Osteocyte (in vitro differentiated cells): ENCODE measurements around the gene SSBP2. TPM values are rescaled to one million over a fixed set of nuclear protein-coding genes. Genes with fewer than 3 reads are reported as not detected.

Experiments used
- DNase-seq: peaks from one replicate; pipeline ENCODE4 v3.0.0; 2021; ENCODE audit warnings: mixed read lengths; ENCODE audit not compliant: unreplicated experiment; ENCODE audit errors: extremely low spot score
- H3K27ac Mint-ChIP-seq: one replicate; pipeline ENCODE4 v1.8.0; 2021; ENCODE audit warnings: mild to moderate bottlenecking, mixed read lengths; ENCODE audit not compliant: unreplicated experiment
- H3K27me3 Mint-ChIP-seq: one replicate; pipeline ENCODE4 v1.8.0; 2021; ENCODE audit warnings: mixed read lengths; ENCODE audit not compliant: unreplicated experiment
- H3K36me3 Mint-ChIP-seq: one replicate; pipeline ENCODE4 v1.8.0; 2021; ENCODE audit warnings: mixed read lengths; ENCODE audit not compliant: unreplicated experiment
- H3K4me1 Mint-ChIP-seq: one replicate; pipeline ENCODE4 v1.8.0; 2021; ENCODE audit warnings: mixed read lengths; ENCODE audit not compliant: unreplicated experiment
- H3K4me3 Mint-ChIP-seq: one replicate; pipeline ENCODE4 v1.8.0; 2021; ENCODE audit warnings: mild to moderate bottlenecking, moderate library complexity, mixed read lengths; ENCODE audit not compliant: unreplicated experiment
- H3K9me3 Mint-ChIP-seq: one replicate; pipeline ENCODE4 v1.8.0; 2021; ENCODE audit warnings: mixed read lengths; ENCODE audit not compliant: unreplicated experiment
- total RNA-seq: library from RNA; stranded (reverse); gene quantifications from 2 replicates; pipeline ENCODE4 v1.2.1, GENCODE V29; 2021
- TF ChIP-seq, protein P1 (sequence below): fragments of 200-600 bp; sonication (generic); IDR thresholded peaks from 2 replicates; pipeline ENCODE4 v1.5.0; 2021; ENCODE audit warnings: antibody characterized with exemption, mild to moderate bottlenecking, moderate library complexity

Gene SSBP2
- total RNA-seq, 1 donor from 2014 or later = 62.1 TPM

DNA sequence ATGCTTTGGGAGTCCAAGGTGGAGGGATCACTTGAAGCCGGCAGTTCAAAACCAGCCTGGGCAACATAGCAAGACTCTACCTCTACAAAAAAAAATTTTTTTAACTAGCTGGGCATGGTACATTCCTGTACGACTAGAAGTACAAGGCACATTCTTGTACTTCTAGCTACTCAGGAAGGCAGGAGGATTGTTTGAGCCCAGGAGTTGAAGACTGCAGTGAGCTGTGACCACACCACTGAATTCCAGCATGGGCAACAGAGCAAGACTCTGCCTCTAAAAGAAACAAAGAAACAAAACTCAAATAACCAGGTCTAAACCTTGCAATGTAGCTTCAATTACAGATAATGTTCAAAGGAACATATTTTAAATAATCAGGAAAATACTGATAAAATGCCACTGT lies 56.2 kb downstream of the SSBP2 start:
- Mint-ChIP-seq H3K4me3 (no peak overlapping the region), H3K9me3 (peaks cover 39% of the 10 kb centered on the region), H3K27ac (no peak overlapping the region), H3K4me1 (no peaks in the 10 kb centered on the region), H3K36me3 (peaks cover 34% of the 10 kb centered on the region), H3K27me3 (no peaks in the 10 kb centered on the region)
- no peak for DNase-seq
- TF ChIP-seq, protein P1, sequence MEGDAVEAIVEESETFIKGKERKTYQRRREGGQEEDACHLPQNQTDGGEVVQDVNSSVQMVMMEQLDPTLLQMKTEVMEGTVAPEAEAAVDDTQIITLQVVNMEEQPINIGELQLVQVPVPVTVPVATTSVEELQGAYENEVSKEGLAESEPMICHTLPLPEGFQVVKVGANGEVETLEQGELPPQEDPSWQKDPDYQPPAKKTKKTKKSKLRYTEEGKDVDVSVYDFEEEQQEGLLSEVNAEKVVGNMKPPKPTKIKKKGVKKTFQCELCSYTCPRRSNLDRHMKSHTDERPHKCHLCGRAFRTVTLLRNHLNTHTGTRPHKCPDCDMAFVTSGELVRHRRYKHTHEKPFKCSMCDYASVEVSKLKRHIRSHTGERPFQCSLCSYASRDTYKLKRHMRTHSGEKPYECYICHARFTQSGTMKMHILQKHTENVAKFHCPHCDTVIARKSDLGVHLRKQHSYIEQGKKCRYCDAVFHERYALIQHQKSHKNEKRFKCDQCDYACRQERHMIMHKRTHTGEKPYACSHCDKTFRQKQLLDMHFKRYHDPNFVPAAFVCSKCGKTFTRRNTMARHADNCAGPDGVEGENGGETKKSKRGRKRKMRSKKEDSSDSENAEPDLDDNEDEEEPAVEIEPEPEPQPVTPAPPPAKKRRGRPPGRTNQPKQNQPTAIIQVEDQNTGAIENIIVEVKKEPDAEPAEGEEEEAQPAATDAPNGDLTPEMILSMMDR = no peak

DNA sequence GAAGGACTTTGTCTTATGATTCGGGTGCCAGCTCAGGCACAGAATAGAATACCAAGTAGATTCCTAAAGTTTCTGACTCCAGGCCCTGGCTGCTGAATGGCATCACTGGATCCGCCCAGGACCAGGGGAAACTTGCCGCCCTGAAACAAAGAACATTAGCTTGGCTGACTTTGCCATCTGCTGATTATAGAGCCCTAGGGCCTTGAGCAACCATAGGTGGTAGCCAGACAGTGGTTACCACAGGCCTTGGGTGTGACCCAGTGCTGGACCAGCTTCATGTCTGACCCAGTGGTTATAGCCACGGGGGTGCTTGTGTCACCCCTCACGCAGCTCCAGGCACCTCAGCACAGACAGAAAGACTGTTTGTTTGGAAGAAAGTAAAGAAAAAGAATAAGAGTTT lies 62.7 kb downstream of the SSBP2 start:
- Mint-ChIP-seq H3K4me3 (no peak overlapping the region), H3K9me3 (peaks cover 40% of the 10 kb centered on the region), H3K27ac (no peak overlapping the region), H3K4me1 (no peaks in the 10 kb centered on the region), H3K27me3 (no peaks in the 10 kb centered on the region), H3K36me3 (peaks cover 36% of the 10 kb centered on the region)
- TF ChIP-seq, protein P1 = no peak
- DNase-seq = no peak

DNA sequence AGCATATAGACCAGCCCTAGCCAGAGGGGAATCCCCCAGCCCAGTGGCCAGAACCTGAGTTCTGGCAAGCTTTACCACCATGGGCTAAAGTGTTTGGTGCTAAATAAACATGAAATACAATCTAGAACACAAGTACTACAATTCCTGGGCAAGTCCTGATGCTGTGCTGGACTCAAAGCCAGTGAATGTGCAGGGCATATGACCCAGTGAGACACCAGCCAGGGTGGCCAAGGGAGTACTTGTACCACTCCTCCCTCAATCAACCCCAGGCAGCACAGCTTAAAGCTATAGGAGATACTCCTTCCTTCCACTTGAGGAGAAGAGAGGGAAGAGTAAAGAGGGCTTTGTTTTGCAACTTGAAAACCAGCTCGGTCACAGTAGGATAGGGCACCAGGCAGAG lies 63.6 kb downstream of the SSBP2 start:
- H3K27ac Mint-ChIP-seq = no peak overlapping the region
- H3K36me3 Mint-ChIP-seq = peaks cover 37% of the 10 kb centered on the region
- H3K27me3 Mint-ChIP-seq = no peaks in the 10 kb centered on the region
- H3K4me3 Mint-ChIP-seq = no peak overlapping the region
- TF ChIP-seq, protein P1 = no peak
- DNase-seq = no peak
- H3K9me3 Mint-ChIP-seq = peaks cover 43% of the 10 kb centered on the region
- H3K4me1 Mint-ChIP-seq = no peaks in the 10 kb centered on the region

DNA sequence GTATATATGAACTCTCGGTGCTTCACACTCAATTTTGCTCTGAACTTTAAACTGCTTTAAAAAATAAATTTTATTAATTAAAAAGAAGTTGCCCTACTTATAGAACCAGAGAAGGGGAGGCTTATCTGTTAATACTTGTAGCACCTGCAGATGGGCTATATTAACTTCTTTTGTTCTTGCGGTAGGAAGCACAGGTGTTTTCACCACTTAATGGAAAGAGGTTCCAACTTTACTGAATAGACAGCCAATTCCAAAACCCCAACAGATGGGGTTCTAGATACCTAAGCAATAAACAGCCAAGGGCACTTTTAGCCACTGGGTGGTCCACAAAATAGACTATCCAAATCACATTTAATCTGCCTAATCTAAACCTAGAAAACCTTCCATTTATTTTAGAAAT lies 65.4 kb downstream of the SSBP2 start:
- Mint-ChIP-seq H3K4me1 (no peaks in the 10 kb centered on the region), H3K4me3 (no peak overlapping the region), H3K27me3 (no peaks in the 10 kb centered on the region), H3K9me3 (peaks cover 42% of the 10 kb centered on the region), H3K36me3 (peaks cover 40% of the 10 kb centered on the region), H3K27ac (no peak overlapping the region)
- TF ChIP-seq, protein P1 = no peak
- no peak for DNase-seq

DNA sequence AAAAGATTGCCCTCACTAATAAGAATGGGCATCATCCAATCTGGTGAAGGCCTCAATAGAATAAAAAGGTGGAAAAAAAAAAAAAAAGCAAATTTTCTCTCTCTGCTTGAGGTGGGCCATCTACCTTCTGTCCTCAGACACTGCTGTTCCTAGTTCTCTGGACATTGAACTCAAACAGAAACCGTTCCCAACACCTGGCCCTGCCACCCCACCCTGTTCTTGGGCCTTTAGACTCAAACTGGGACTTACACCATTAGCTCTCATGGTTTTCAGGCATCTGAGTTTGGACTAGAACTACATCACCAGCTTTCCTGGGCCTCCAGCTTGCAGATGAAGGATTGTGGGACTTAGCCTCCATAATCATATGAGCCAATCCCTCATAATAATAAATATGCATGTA lies 71.0 kb downstream of the SSBP2 start:
- H3K4me3 Mint-ChIP-seq = no peak overlapping the region
- no peak overlapping the region for H3K27ac Mint-ChIP-seq
- TF ChIP-seq, protein P1 = no peak
- peaks cover 26% of the 10 kb centered on the region for H3K36me3 Mint-ChIP-seq
- H3K9me3 Mint-ChIP-seq = peaks cover 36% of the 10 kb centered on the region
- no peaks in the 10 kb centered on the region for H3K27me3 Mint-ChIP-seq
- DNase-seq = no peak
- H3K4me1 Mint-ChIP-seq = no peaks in the 10 kb centered on the region
